GM12891 (cell line): ENCODE measurements around the gene ATP10D.

Experiments used
- POLR2A ChIP-seq: IDR thresholded peaks from 2 replicates; pipeline ENCODE4 v1.6.1; 2011; ENCODE audit warnings: low read depth, low read length, control low read depth
- POU2F2 ChIP-seq: IDR thresholded peaks from 2 replicates; pipeline ENCODE4 v1.6.1; 2011; ENCODE audit warnings: low read depth, mild to moderate bottlenecking, control low read depth, low read length, moderate library complexity
- TAF1 ChIP-seq: IDR thresholded peaks from 2 replicates; pipeline ENCODE4 v1.6.1; 2011; ENCODE audit warnings: low read depth, low read length, control low read depth

DNA sequence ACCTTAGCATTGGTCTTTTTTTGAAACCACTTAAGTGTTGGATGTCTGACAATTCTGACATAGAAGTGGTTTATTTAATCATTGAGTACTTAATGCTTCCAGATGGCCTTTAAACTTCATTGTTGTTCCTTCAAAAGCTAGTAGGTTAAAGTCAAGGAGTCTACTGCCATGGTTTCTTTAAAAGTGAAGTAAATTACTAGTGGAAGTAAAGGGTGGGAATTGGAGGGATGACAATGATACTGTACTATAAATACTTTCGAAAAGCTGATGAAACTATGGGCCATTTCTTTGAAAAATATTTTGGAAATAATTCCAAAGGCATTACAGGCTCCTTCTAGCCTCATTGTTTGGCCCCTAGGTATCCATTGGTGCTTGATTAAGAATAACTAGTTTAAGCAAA lies 51.9 kb downstream of the ATP10D start:
- no peak for TF ChIP-seq POLR2A
- TF ChIP-seq TAF1 = no peak
- no peak for TF ChIP-seq POU2F2
